Choroid plexus epithelial cell (primary cell): ENCODE results near the gene KIAA0232.

Experiments
- DNase-seq: peaks from one replicate; pipeline ENCODE4 v3.0.0-alpha.2; 2010; ENCODE audit warnings: low read depth
- H3K4me3 ChIP-seq: 2 replicates; pipeline ENCODE4 v1.5.1; 2011; ENCODE audit warnings: low read depth, mild to moderate bottlenecking, control low read depth, low read length, moderate library complexity
- TF ChIP-seq, protein P1 (sequence below): conservative IDR thresholded peaks from 2 replicates; pipeline ENCODE4 v1.5.1; 2011; ENCODE audit warnings: low read depth, mild to moderate bottlenecking, control low read depth, inconsistent platforms, low read length, moderate library complexity

Gene KIAA0232

DNA sequence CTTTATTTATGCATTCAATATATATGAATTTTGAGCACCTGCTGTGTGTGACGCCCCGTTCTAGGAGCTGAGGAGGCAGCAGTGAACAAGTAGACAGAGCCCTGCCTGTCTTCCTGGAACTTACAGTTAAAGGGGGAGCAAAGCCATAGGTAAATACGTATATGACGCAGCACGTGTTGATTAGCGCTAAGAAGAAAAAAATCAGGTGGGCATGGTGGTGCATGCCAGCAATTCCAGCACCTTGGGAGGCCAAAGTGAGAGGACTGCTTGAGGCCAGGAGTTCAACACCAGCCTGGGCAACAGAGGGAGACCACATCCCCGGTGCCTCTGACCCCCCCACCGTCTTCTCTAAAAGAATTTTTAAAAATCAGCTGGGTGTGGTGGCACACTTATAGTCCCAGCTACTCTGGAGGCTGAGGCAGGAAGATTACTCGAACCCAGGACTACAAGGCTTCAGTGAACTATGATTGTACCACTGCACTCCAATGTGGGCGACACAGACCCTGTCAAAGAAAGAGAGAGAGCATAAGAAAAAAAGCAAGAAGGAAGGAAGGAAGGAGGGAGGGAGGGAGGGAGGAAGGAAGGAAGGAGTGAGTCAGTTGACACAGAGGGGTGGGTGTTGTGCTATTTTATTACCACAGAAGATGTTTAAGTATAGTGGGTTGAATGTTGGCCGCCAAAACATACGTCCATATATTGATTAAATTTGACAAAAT, 5.4 kb upstream of the KIAA0232 start:
- DNase-seq, result no peak
- no peak overlapping the region for H3K4me3 ChIP-seq
- TF ChIP-seq, protein P1, sequence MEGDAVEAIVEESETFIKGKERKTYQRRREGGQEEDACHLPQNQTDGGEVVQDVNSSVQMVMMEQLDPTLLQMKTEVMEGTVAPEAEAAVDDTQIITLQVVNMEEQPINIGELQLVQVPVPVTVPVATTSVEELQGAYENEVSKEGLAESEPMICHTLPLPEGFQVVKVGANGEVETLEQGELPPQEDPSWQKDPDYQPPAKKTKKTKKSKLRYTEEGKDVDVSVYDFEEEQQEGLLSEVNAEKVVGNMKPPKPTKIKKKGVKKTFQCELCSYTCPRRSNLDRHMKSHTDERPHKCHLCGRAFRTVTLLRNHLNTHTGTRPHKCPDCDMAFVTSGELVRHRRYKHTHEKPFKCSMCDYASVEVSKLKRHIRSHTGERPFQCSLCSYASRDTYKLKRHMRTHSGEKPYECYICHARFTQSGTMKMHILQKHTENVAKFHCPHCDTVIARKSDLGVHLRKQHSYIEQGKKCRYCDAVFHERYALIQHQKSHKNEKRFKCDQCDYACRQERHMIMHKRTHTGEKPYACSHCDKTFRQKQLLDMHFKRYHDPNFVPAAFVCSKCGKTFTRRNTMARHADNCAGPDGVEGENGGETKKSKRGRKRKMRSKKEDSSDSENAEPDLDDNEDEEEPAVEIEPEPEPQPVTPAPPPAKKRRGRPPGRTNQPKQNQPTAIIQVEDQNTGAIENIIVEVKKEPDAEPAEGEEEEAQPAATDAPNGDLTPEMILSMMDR, result no peak

DNA sequence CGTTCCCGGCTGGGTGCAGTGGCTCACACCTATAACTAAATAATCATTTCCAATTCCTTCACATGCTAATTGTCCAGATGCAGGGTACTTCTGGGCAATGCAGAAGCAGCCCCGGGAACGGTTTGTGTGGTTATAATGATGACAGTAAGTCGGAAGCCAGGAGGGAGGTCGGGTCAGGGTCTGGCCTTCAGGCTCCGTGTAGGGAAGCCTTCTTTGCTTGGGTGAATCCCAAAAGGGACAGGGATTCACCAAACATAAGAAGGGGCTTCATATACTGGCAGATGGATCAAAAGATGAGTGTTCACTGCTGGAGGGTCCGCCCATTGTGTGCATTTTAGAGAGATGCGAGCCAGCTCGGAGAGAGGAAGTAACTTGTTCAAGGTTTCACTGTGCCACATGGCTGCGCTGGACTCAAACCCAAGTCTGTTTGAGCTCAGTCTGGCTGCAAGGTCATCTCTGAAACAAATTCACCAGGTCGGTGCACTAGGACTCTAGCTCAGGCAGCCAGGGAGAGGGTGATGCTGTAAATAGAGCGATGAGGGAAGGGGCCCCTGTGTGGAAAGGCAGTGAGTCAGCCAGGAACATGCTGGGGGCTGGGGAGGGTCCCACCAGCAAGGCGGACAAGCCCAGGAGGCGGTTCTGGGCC, 4.8 kb upstream of the KIAA0232 start:
- TF ChIP-seq, protein P1, result no peak
- DNase-seq, result no peak
- H3K4me3 ChIP-seq, result no peak overlapping the region

DNA sequence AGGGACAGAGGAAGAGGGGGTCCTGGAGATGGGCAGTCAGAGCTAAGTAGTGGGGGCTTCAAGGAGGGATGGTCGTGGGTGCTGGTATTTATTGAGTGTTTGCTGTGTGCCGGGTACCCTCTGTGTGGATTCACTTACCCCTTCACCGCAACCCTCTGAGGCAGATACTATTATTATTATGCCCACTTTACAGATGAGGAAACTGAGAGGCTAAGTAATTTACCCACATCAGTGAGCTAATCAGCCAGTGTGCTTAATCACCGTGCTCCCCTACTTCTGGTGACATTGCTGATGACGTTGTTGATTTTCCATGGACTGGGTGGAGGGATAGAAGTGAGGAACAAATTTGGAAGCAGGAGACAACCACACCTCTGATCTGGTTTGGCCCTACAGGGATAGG, 4.1 kb upstream of the KIAA0232 start:
- no peak for DNase-seq
- TF ChIP-seq, protein P1, result no peak
- H3K4me3 ChIP-seq, result no peak overlapping the region

DNA sequence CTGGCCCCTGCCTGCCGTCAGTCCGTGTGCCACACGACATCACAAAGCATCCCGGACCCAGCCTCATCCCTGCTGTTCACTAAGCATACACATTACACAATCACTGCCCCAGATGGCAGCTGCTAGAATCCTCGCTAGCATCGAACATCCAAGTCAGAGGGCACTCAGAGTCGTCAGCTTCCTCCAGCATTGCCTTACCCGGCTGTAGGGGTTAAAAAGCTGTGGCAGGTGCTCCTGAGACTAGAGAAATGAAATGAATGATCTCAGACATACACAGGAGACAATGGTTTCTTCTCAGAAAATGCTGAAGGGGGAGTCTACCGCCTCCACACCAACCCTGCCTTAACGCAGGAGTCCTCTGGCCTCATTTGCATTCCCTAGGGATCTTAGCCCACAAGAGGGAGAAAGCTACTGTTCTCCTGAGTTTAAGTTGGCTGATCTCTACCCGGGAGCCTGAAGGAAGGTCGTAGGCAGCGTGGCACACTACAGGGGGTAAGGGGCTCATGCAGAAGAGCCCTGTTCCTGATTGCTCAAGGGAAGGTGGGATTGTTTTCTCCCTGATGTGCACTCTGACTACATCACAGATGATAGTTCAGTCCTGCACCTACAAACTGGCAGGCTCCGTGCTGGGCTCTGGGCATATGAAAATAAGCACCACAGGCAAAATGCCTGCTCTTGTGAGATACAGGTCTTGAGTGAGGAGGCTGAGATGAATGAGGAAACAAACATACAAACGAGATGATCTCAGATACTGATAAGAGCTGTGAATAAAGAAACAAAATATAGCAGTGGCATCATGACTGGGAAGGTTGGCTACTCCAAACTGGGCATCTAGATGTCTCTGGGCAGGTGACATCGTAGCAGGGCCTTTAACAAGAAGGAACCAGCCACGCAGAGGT, 2.6 kb upstream of the KIAA0232 start:
- DNase-seq, result peak; percentile 69
- TF ChIP-seq, protein P1, result no peak
- no peak overlapping the region for H3K4me3 ChIP-seq

DNA sequence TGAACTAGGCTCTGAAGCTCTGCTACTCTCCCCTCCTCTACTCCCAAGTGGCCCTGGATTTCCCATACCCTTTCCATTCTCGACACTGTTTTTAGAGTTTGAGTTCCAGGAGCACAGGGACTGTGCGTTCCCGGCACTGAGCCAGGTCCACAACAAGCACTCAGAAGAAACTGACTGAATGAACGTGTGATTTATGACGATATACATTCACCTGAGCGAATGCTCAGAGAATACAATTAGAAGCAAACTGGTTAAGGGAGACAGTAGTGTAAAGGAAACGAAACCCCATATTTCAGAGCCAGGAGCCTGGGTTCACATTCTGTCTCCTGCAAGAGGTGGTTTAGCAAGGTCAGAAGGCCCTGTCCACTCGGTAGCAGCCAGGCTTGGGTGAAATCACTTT, 1.4 kb upstream of the KIAA0232 start:
- TF ChIP-seq, protein P1, result no peak
- no peak overlapping the region for H3K4me3 ChIP-seq
- DNase-seq, result no peak

DNA sequence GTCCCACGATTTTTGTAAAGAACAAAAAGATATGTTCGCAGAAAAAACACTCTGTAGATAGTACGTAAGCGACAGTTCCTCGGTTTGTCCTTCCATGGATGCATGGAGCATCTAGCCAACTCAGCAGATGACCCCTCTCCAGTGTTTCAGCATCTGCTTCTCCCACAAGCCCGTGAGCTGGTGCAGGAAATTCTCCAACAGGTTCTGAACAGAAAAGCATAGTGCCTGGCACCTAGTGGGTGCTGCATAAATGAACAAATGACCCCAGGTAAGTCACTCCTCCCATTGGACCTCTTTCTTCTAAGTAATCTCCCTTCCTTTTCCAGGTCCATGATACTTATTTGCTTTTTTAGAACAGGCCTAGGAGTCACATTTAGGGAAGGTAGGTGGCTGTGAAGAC, 966 bp upstream of the KIAA0232 start:
- TF ChIP-seq, protein P1, result no peak
- no peak overlapping the region for H3K4me3 ChIP-seq
- DNase-seq, result no peak
